Activated naive CD4-positive, alpha-beta T cell treated with anti-CD3 and anti-CD28 coated beads for 36 hours (primary cell): ENCODE results near the gene PSD4. TPM values are rescaled to one million over a fixed set of nuclear protein-coding genes. Genes with fewer than 3 reads are reported as not detected.

Experiments used
- CTCF ChIA-PET: fragments of 350-600 bp; sonication (Branson Sonifier 250); formaldehyde crosslinking; loops from one replicate; lab custom pipeline; 2021; ENCODE audit warnings: antibody characterized with exemption; lab: Charles Lee
- DNase-seq: peaks from one replicate; pipeline ENCODE4 v3.0.0-alpha.2; 2020
- H3K27ac Mint-ChIP-seq: one replicate; pipeline ENCODE4 v1.8.0; 2021; ENCODE audit warnings: mild to moderate bottlenecking, mixed read lengths
- H3K27me3 Mint-ChIP-seq: one replicate; pipeline ENCODE4 v1.8.0; 2021; ENCODE audit warnings: low read depth, mixed read lengths
- H3K36me3 Mint-ChIP-seq: one replicate; pipeline ENCODE4 v1.8.0; 2021; ENCODE audit warnings: low read depth, mixed read lengths
- H3K4me1 Mint-ChIP-seq: one replicate; pipeline ENCODE4 v1.8.0; 2021; ENCODE audit warnings: low read depth, mixed read lengths
- H3K4me3 Mint-ChIP-seq: one replicate; pipeline ENCODE4 v1.8.0; 2021; ENCODE audit warnings: mild to moderate bottlenecking, moderate library complexity, mixed read lengths
- H3K9me3 Mint-ChIP-seq: one replicate; pipeline ENCODE4 v1.8.0; 2021; ENCODE audit warnings: mixed read lengths
- intact Hi-C: fragments of 100-400 bp; cut with micrococcal nuclease; formaldehyde crosslinking; loops from one replicate; pipeline ENCODE4 v1.15.1; 2023
- total RNA-seq, 2 experiments: library from RNA; stranded (reverse); gene quantifications; one replicate each; pipeline ENCODE4 v1.2.3, GENCODE V29; 2021

Gene PSD4
- total RNA-seq, 2 experiments from 2014 or later, result 85.9 to 87.4 TPM

- DNase-seq, result no peak
- peaks cover 10% of the 10 kb centered on the region for H3K36me3 Mint-ChIP-seq
- peaks cover 26% of the 10 kb centered on the region for H3K4me1 Mint-ChIP-seq
- H3K27ac Mint-ChIP-seq, result peak overlapping the region; percentile 22
- intact Hi-C loops, result no loop called here
- H3K9me3 Mint-ChIP-seq, result no peaks in the 10 kb centered on the region
- no peaks in the 10 kb centered on the region for H3K27me3 Mint-ChIP-seq
- no peak overlapping the region for H3K4me3 Mint-ChIP-seq
- CTCF ChIA-PET, result no interaction called here
Observed at GRCh38 chr2:113242327-113242726, 68.6 kb downstream of the PSD4 start.

DNA sequence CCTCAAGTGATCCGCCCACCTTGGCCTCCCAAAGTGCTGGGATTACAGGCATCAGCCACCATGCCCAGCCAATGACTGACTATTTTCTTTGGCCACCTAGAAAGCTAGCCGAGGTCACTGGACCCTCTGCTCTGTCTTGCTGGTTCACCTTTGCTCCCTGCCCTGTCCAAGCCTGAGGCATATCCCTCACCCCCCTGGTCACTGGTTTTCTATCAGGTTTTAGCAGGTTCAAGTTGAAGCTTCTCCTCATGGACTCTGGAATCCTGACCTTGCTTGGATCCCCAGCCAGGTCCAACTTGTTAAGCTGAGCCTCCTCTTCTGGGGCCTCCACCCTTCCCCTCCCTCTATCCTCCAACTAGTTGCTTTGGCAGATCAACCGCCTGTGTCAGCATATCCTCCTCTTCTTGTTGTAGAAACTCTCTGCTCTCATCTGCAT lies 71.5 kb downstream of the PSD4 start:
- CTCF ChIA-PET, result interaction anchor here (0.7 to 2.3 kb wide), 6 partner anchors 9 to 165 kb away, joined by 3 to 9 read pairs (median 4); no protein-coding TSS in a partner anchor
- no peak for DNase-seq
- intact Hi-C loops, result loop anchor here (5.0 kb wide), 2 partner anchors 52 to 147 kb away; no protein-coding TSS in a partner anchor
- Mint-ChIP-seq H3K27ac (peak overlapping the region; percentile 32), H3K27me3 (no peaks in the 10 kb centered on the region), H3K9me3 (no peaks in the 10 kb centered on the region), H3K36me3 (peaks cover 7% of the 10 kb centered on the region), H3K4me1 (peaks cover 20% of the 10 kb centered on the region), H3K4me3 (no peak overlapping the region)

DNA sequence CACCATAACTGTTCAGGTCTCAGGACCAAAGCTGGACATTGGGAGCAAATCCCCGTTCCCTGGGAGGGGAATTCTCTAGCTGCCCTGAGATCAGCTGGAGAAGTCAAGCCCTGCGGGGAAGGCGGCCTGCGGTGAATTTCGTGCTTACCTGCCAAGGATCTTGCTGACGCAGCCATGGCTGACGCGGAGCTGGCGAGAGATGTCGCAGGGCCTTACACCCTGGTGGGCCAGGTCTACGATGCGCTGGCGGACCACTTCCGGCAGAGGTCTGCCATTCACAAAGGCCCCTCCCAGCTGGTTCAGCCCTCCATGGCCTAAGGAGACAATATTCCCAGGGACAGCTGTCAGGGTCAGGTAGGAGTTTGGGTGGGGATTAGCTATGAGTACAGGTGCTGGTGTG lies 72.8 kb downstream of the PSD4 start:
- H3K27ac Mint-ChIP-seq, result no peak overlapping the region
- H3K4me1 Mint-ChIP-seq, result peaks cover 24% of the 10 kb centered on the region
- H3K4me3 Mint-ChIP-seq, result no peak overlapping the region
- H3K27me3 Mint-ChIP-seq, result no peaks in the 10 kb centered on the region
- CTCF ChIA-PET, result interaction anchor here (0.5 to 5.7 kb wide), 11 partner anchors 8 to 167 kb away, joined by 3 to 33 read pairs (median 5); no protein-coding TSS in a partner anchor
- no peaks in the 10 kb centered on the region for H3K9me3 Mint-ChIP-seq
- peaks cover 3% of the 10 kb centered on the region for H3K36me3 Mint-ChIP-seq
- DNase-seq, result no peak
- intact Hi-C loops, result loop anchor here (5.0 kb wide), 2 partner anchors 51 to 146 kb away; no protein-coding TSS in a partner anchor

DNA sequence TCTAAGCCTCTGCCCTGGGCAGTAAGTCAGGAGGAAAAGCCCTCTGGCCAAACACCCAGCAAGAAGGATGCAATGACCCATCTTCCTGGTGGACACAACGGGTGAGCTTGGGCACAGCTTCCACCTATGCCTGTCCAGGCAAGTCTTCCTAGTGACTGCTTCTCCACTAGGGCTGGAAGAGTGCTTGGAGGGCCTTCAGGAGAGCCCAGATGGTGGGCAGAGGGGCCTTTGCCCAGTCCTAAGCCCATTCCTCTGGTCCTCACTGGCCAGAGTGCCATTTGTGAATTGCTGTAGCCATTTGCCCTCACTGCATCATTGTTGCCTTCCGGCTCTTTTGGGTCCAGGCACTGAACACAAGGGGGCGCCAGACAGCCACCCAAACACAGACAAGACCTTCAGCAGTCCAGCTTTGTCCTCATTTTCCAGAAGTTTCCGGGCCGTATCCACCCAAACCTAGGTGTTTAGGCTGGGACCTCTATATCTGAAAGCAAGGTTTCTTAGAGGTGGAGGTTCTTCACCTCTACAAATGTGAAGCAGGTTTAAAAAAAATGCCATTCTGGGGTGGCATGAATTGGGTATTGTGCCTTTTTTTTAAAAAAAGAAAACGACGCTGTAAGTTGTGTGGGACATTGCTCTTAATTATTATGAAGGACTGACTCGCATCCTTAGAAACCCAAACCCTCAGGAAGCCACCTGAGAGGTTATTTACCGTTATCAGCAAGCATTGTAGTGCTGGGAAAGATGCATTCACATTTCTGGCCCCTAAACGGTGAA lies 75.4 kb downstream of the PSD4 start:
- Mint-ChIP-seq H3K27me3 (no peaks in the 10 kb centered on the region), H3K4me1 (peaks cover 48% of the 10 kb centered on the region), H3K27ac (peak overlapping the region; percentile 37), H3K4me3 (no peak overlapping the region), H3K9me3 (no peaks in the 10 kb centered on the region), H3K36me3 (no peaks in the 10 kb centered on the region)
- CTCF ChIA-PET, result interaction anchor here (0.7 to 5.7 kb wide), 21 partner anchors 8 to 165 kb away, joined by 3 to 33 read pairs (median 4); no protein-coding TSS in a partner anchor
- intact Hi-C loops, result loop anchor here (1.0 to 5.0 kb wide), 6 partner anchors 45 to 168 kb away; no protein-coding TSS in a partner anchor
- DNase-seq, result peak; percentile 88

GRCh38 chr2:113251118-113251517 lies 77.3 kb downstream of the PSD4 start:
- Mint-ChIP-seq H3K36me3 (peaks cover 7% of the 10 kb centered on the region), H3K27me3 (no peaks in the 10 kb centered on the region), H3K4me1 (peaks cover 64% of the 10 kb centered on the region)

DNA sequence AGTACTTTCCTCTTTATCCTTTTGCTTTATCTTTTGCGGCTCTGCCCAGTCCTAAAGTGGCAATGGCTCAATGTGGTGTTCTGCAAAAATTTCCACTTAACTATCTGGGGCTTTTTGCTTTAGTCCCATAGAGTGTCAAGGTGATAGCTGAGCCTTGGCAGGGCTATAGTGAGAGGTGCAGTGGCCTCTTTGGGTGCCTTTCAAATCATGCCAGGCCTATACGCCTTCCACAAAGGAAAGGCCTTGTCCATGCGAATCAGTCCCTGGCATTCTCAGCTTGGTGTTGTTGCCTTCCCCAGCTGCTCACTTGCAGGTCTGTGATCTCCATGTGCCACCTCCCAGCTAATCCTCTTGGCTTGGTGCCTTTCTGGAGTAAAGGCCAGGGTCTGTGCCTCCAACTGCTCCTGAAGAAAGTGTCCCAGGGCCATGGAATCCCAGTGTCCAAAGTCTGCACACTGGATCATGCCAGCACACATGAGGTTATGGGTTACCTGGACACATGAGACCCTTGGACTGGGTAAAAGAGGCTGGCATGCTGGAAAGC lies 78.3 kb downstream of the PSD4 start:
- no peaks in the 10 kb centered on the region for H3K9me3 Mint-ChIP-seq
- H3K27me3 Mint-ChIP-seq, result no peaks in the 10 kb centered on the region
- H3K4me1 Mint-ChIP-seq, result peaks cover 71% of the 10 kb centered on the region
- peaks cover 7% of the 10 kb centered on the region for H3K36me3 Mint-ChIP-seq
- H3K27ac Mint-ChIP-seq, result no peak overlapping the region
- no peak overlapping the region for H3K4me3 Mint-ChIP-seq
- intact Hi-C loops, result no loop called here
- CTCF ChIA-PET, result interaction anchor here (0.6 to 5.7 kb wide), 5 partner anchors 20 to 137 kb away, joined by 3 to 33 read pairs (median 6); no protein-coding TSS in a partner anchor
- no peak for DNase-seq

More at GRCh38 chr2:113251118-113251517, 77.3 kb downstream of the PSD4 start:
- DNase-seq, result peak; percentile 56
- peak overlapping the region; percentile 77 for H3K27ac Mint-ChIP-seq
- H3K9me3 Mint-ChIP-seq, result no peaks in the 10 kb centered on the region
- H3K4me3 Mint-ChIP-seq, result no peak overlapping the region
- CTCF ChIA-PET, result interaction anchor here (0.6 to 5.7 kb wide), 7 partner anchors 11 to 138 kb away, joined by 3 to 33 read pairs (median 6); no protein-coding TSS in a partner anchor
- intact Hi-C loops, result no loop called here

- intact Hi-C loops, result no loop called here
- Mint-ChIP-seq H3K9me3 (no peaks in the 10 kb centered on the region), H3K4me1 (peaks cover 82% of the 10 kb centered on the region), H3K27ac (no peak overlapping the region), H3K4me3 (no peak overlapping the region), H3K36me3 (peaks cover 7% of the 10 kb centered on the region), H3K27me3 (no peaks in the 10 kb centered on the region)
- DNase-seq, result peak; percentile 34
- CTCF ChIA-PET, result interaction anchor here (0.9 to 1.2 kb wide), 3 partner anchors 12 to 137 kb away, joined by 3 to 4 read pairs (median 3); no protein-coding TSS in a partner anchor
Observed at GRCh38 chr2:113253453-113253852, 79.7 kb downstream of the PSD4 start.

- Mint-ChIP-seq H3K27ac (no peak overlapping the region), H3K4me1 (peaks cover 73% of the 10 kb centered on the region), H3K27me3 (no peaks in the 10 kb centered on the region), H3K9me3 (no peaks in the 10 kb centered on the region), H3K36me3 (peaks cover 7% of the 10 kb centered on the region), H3K4me3 (no peak overlapping the region)
- CTCF ChIA-PET, result interaction anchor here (0.6 to 2.4 kb wide), 9 partner anchors 8 to 185 kb away, joined by 3 to 6 read pairs (median 4); no protein-coding TSS in a partner anchor
- DNase-seq, result no peak
- intact Hi-C loops, result no loop called here
Observed at GRCh38 chr2:113255140-113256070, 81.6 kb downstream of the PSD4 start.

DNA sequence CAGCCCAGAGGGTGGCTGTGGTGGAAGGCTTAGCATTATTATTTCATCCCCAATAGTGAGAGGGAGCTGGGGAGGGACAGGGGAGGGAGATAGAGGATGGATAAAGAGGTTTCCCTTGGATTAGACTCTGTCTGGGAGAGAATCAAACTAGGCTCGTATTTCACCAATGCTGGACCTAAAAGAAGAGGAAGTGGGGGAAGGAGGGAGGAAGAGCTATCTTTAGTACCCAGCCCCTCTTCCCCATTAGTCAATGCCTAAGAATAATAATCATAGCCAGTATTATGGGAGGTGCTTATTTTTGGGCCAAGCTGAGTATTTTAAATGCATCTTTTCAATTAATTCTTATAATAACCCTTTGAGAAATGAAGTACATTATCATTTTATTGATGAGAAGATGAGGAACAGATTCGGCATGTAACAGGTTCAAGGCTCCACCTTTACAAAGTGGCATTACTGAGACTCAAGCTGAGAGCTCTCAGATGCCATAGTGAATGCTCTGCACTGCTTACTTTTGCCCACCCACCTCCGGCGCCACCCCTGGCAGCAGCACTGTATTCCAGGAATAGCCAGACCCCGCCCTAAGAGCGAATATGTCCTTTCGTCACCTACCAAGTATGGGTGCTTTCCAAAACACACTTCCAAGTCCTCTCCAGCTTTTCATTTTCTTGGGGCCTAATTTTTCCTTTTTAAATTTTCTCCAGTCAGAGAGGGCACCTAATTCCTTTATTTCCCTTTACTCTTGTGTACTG lies 83.9 kb downstream of the PSD4 start:
- intact Hi-C loops, result no loop called here
- H3K9me3 Mint-ChIP-seq, result no peaks in the 10 kb centered on the region
- DNase-seq, result no peak
- H3K4me1 Mint-ChIP-seq, result peaks cover 50% of the 10 kb centered on the region
- CTCF ChIA-PET, result interaction anchor here (0.5 to 2.2 kb wide), 4 partner anchors 9 to 153 kb away, joined by 3 to 11 read pairs (median 4); no protein-coding TSS in a partner anchor
- H3K36me3 Mint-ChIP-seq, result peaks cover 10% of the 10 kb centered on the region
- H3K4me3 Mint-ChIP-seq, result no peak overlapping the region
- no peaks in the 10 kb centered on the region for H3K27me3 Mint-ChIP-seq
- no peak overlapping the region for H3K27ac Mint-ChIP-seq

DNA sequence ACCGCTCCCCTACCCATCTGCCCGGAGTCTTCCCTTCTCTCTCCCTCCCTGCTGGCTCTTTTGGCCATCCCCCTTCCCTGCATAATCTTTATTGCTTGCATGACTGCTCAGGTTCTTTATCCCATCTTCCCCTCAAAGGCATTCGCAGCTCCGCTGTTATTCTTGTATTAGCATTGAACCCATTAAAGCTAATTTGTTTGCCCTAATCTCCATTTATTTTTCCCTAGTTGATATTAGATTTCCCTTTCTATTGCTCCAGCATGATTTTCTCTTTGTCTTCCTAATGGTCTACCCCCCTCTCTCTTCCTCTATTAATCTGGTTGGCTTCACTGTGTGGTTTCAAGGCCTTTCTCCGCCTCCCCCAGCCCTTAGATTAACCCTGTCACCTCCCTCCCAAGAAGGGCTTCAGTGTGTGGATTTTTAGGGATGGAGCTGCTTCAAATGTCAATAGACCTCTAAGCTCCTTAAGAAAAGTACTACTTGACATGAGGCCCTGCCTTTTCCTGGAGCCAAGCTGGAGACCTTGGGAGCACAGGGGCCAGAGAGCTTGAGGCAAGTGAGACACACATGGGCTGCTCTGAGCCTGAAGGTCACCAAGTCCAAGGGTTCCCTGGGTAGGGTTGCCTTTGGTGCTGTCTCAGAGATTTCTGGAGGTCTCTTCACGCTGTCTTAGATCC lies 84.8 kb downstream of the PSD4 start:
- Mint-ChIP-seq H3K27me3 (no peaks in the 10 kb centered on the region), H3K4me1 (peaks cover 41% of the 10 kb centered on the region), H3K27ac (no peak overlapping the region), H3K9me3 (no peaks in the 10 kb centered on the region), H3K4me3 (no peak overlapping the region), H3K36me3 (peaks cover 10% of the 10 kb centered on the region)
- intact Hi-C loops, result no loop called here
- no peak for DNase-seq
- CTCF ChIA-PET, result interaction anchor here (0.5 to 2.2 kb wide), 4 partner anchors 9 to 112 kb away, joined by 3 to 11 read pairs (median 4); no protein-coding TSS in a partner anchor
